Neutrophil (primary cell): ENCODE measurements around the gene GRIP1.
"Not testable (repeated sequence)": the region's sequence is repeated elsewhere in the genome, so short reads cannot be mapped to it uniquely, and the experiment has no call there.

Experiments
- H3K27ac ChIP-seq: fragments of 200-600 bp; sonication (generic); 2 replicates; pipeline ENCODE4 v1.5.1; 2016; ENCODE audit warnings: mild to moderate bottlenecking, moderate library complexity
- H3K27me3 ChIP-seq: fragments of 200-600 bp; sonication (generic); 2 replicates; pipeline ENCODE4 v1.6.0; 2016; ENCODE audit warnings: mild to moderate bottlenecking
- H3K36me3 ChIP-seq: fragments of 200-600 bp; sonication (generic); 2 replicates; pipeline ENCODE4 v1.5.1; 2017
- H3K4me1 ChIP-seq, 2 experiments: fragments of 200-600 bp in 1 of 2; sonication (generic) in 1 of 2; 1 replicate in 1 of 2; 2 replicates in 1 of 2; pipeline versions ENCODE4 v1.5.1 to v1.6.1; 2013 to 2016; ENCODE audit warnings: low read depth in 1 of 2, low read length in 1 of 2, mild to moderate bottlenecking in 1 of 2, moderate library complexity in 1 of 2; ENCODE audit not compliant: control insufficient read depth in 1 of 2, insufficient read depth in 1 of 2
- H3K4me3 ChIP-seq, 2 experiments: fragments of 200-600 bp in 1 of 2; sonication (generic) in 1 of 2; 1 replicate in 1 of 2; 2 replicates in 1 of 2; pipeline ENCODE4 v1.5.1; 2013 to 2016; ENCODE audit warnings: low read depth in 1 of 2, low read length in 1 of 2, mild to moderate bottlenecking in 1 of 2, moderate library complexity in 1 of 2
- H3K9me3 ChIP-seq: fragments of 200-600 bp; sonication (generic); 2 replicates; pipeline ENCODE4 v1.5.1; 2016
- CTCF ChIP-seq: fragments of 200-600 bp; sonication (generic); IDR thresholded peaks from 2 replicates; pipeline ENCODE4 v1.5.1; 2016; ENCODE audit warnings: antibody characterized with exemption

The GRIP1 gene

GRCh38 chr12:66304296-66304900, 374.5 kb downstream of the GRIP1 start:
- Histone ChIP-seq H3K27me3 (no peaks in the 10 kb centered on the region), H3K36me3 (no peaks in the 10 kb centered on the region), H3K9me3 (no peaks in the 10 kb centered on the region), H3K4me3 (no peak overlapping the region), H3K27ac (peak overlapping the region; percentile 13), H3K4me1 (peaks cover 21 to 27% of the 10 kb centered on the region in 2 experiments)
- no peak for TF ChIP-seq CTCF

- not testable (repeated sequence) for H3K9me3 ChIP-seq, H3K27ac ChIP-seq, H3K36me3 ChIP-seq, H3K27me3 ChIP-seq
- H3K4me1 ChIP-seq, result peaks cover 21 to 27% of the 10 kb centered on the region in 2 experiments
- peak overlapping the region; percentile 86 to 97 for H3K4me3 ChIP-seq
Observed at GRCh38 chr12:66303316-66303804, 375.5 kb downstream of the GRIP1 start.

GRCh38 chr12:66302827-66303169, 376.1 kb downstream of the GRIP1 start:
- no peak for TF ChIP-seq CTCF

GRCh38 chr12:66301944-66302826, 376.7 kb downstream of the GRIP1 start, which contains the start of gene HELB:
Gene HELB (plus strand): TSS chr12:66302493. CDS start chr12:66302604, 111 bp downstream.
- peaks cover 21 to 27% of the 10 kb centered on the region in 2 experiments for H3K4me1 ChIP-seq
- peak; percentile 65 for TF ChIP-seq CTCF
- peak within 1 kb of the TSS; percentile 85 for H3K27ac ChIP-seq
- H3K36me3 ChIP-seq, result no peaks in the 10 kb centered on the region
- H3K9me3 ChIP-seq, result no peaks in the 10 kb centered on the region
- H3K27me3 ChIP-seq, result no peaks in the 10 kb centered on the region
- peak within 1 kb of the TSS; percentile 86 to 97 for H3K4me3 ChIP-seq

More at GRCh38 chr12:66302827-66303169, 376.1 kb downstream of the GRIP1 start:
- Histone ChIP-seq H3K4me3 (peak overlapping the region; percentile 86 to 97), H3K36me3 (no peaks in the 10 kb centered on the region), H3K4me1 (peaks cover 21 to 27% of the 10 kb centered on the region in 2 experiments), H3K27ac (peak overlapping the region; percentile 85), H3K9me3 (no peaks in the 10 kb centered on the region), H3K27me3 (no peaks in the 10 kb centered on the region)

- H3K9me3 ChIP-seq, result no peaks in the 10 kb centered on the region
- no peak overlapping the region for H3K4me3 ChIP-seq
- TF ChIP-seq CTCF, result no peak
- H3K36me3 ChIP-seq, result no peaks in the 10 kb centered on the region
- H3K27me3 ChIP-seq, result no peaks in the 10 kb centered on the region
- no peak overlapping the region for H3K27ac ChIP-seq
- H3K4me1 ChIP-seq, result peaks cover 4 to 12% of the 10 kb centered on the region in 2 experiments
Observed at GRCh38 chr12:66297923-66298322, 381.0 kb downstream of the GRIP1 start.
